KOPT-K1 (cell line): ENCODE measurements around the gene RUNX2.

ENCODE experiments used
- H3K27ac ChIP-seq: fragments of 200-600 bp; sonication (generic); 2 replicates; pipeline ENCODE4 v1.5.1; 2016; ENCODE audit warnings: antibody characterized with exemption, mild to moderate bottlenecking, low read depth, low read length; ENCODE audit not compliant: poor library complexity, severe bottlenecking
- H3K36me3 ChIP-seq: fragments of 200-600 bp; sonication (generic); 2 replicates; pipeline ENCODE4 v1.5.1; 2017; ENCODE audit warnings: antibody characterized with exemption, mild to moderate bottlenecking, low read length, moderate library complexity; ENCODE audit not compliant: insufficient read depth
- H3K9me3 ChIP-seq: fragments of 200-600 bp; sonication (generic); 2 replicates; pipeline ENCODE4 v1.5.1; 2017; ENCODE audit warnings: antibody characterized with exemption, low read length, mild to moderate bottlenecking; ENCODE audit not compliant: insufficient read depth, poor library complexity, severe bottlenecking

RUNX2 gene

GRCh38 chr6:45679163-45679562 lies 351.0 kb downstream of the RUNX2 start:
- Histone ChIP-seq H3K9me3 (peaks cover 16% of the 10 kb centered on the region), H3K36me3 (no peaks in the 10 kb centered on the region), H3K27ac (no peak overlapping the region)

DNA sequence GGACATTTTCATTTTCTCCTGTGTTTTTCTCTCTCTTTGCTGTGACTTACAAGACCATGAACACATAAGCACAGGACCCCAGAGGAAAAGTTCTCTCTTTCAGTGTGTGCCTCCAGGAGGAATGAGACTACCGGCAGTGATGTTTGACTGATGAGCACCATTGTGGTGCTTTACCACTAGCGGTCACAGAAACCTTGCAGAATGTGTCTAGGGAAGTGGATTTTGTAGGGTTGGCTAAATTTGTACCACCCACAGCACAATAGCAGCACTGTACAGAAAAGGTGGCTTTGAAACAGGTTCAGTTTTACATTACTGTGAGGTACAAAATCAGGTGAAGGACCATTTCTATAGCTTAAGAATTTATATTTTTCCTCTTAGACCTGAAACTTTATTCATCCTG lies 351.5 kb downstream of the RUNX2 start:
- H3K27ac ChIP-seq: no peak overlapping the region
- H3K36me3 ChIP-seq: no peaks in the 10 kb centered on the region
- H3K9me3 ChIP-seq: peaks cover 16% of the 10 kb centered on the region

- Histone ChIP-seq H3K27ac (no peak overlapping the region), H3K9me3 (peaks cover 16% of the 10 kb centered on the region), H3K36me3 (no peaks in the 10 kb centered on the region)
Measured at GRCh38 chr6:45681860-45682511, 353.9 kb downstream of the RUNX2 start.

- Histone ChIP-seq H3K9me3 (peaks cover 14% of the 10 kb centered on the region), H3K36me3 (no peaks in the 10 kb centered on the region), H3K27ac (no peak overlapping the region)
Measured at GRCh38 chr6:45684476-45684875, 356.3 kb downstream of the RUNX2 start.

GRCh38 chr6:45685076-45685475 lies 356.9 kb downstream of the RUNX2 start:
- H3K9me3 ChIP-seq: peaks cover 8% of the 10 kb centered on the region
- H3K27ac ChIP-seq: no peak overlapping the region
- H3K36me3 ChIP-seq: no peaks in the 10 kb centered on the region

GRCh38 chr6:45686841-45687569 lies 358.9 kb downstream of the RUNX2 start:
- Histone ChIP-seq H3K9me3 (no peaks in the 10 kb centered on the region), H3K36me3 (no peaks in the 10 kb centered on the region), H3K27ac (no peak overlapping the region)

DNA sequence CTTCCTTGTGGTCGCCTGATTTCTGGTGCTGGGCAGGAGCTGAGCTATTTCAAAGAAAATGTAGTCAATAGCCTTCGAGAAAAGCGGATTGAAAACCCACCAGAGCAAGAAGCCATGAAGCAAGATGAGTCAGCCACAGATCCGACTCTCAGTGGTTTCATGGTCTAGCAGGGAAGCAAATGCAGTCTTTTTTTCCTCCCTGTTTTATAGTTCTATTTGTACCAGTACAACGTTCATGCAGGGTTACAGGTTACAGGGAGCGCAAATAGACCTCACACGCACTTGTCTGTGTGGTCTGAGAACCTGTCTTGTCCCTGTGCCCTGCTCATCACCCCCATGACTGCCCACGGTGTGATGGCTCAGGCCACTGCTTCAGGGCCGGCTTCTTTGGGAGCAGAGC lies 359.4 kb downstream of the RUNX2 start:
- no peaks in the 10 kb centered on the region for H3K9me3 ChIP-seq
- no peaks in the 10 kb centered on the region for H3K36me3 ChIP-seq
- H3K27ac ChIP-seq: no peak overlapping the region

DNA sequence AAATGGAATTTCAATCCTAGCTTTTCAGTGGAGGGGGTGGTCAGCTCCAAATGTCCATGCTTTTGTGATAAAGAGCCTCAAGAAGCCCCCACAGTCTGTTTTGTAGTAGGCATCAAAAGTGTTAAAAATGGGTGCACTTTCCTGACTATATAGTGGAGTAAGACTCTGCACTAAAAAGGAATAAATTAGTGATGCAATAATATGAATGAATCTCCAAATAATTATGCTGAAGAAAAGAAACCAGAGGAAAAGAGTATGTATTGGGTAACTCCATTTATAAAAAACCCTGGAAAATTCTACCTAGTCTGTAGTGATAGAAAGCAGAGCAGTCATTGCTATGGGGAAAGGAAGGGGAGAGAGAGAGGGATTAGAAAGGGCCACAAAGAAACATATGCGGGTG lies 360.1 kb downstream of the RUNX2 start:
- H3K27ac ChIP-seq: no peak overlapping the region
- no peaks in the 10 kb centered on the region for H3K9me3 ChIP-seq
- no peaks in the 10 kb centered on the region for H3K36me3 ChIP-seq

DNA sequence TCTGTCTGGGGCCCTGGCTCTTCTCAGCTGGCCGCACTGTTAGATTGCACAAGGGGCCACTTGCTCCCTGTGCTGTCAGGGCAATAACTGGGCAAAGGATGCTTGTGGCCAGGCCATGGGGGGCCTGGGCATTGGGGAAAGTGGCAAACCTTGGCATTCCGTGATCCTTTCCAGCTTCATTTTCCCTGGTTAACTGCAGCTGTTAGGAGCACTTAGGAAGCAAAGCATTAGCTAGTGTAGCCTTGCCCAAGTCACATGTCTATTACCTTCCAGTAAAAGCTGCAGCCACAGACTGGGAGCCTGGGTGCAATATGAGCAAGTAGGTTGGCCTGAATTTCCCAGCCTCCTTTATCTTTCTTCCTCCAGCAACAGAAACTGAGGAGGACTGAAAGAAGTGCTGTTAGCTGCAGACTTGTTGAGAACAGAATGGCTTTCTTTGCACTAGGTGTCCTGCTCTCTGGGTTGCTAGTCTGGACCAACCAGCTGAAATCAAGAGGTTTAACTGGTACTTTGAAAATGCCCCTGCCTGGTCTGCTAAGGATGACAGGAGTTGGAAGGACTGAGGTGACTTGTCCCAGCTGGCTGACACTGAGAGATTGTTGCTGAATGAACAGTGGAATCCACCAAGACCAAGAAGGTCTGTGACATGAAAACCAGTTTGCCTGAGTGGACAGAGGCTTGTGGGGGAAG lies 361.9 kb downstream of the RUNX2 start:
- no peak overlapping the region for H3K27ac ChIP-seq
- no peaks in the 10 kb centered on the region for H3K36me3 ChIP-seq
- no peaks in the 10 kb centered on the region for H3K9me3 ChIP-seq

DNA sequence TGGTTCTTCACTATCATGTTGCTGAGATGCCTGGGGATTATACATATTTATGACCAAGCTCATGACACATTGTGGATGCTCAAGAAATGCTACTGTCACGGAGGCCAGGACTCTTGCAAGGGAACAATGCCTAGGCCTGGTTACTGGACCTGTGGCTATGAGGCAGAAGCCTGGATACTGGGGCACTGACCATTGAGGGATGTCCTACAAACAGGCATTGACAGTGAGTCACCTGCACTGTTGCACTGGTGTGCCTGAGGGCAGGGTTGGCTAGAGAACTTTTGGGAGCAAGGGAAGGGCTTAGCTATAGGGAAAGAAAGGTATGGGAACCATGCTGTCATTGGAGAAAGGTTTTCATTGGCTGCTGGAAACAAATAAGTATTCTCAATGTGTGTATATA lies 362.7 kb downstream of the RUNX2 start:
- Histone ChIP-seq H3K36me3 (no peaks in the 10 kb centered on the region), H3K27ac (no peak overlapping the region), H3K9me3 (no peaks in the 10 kb centered on the region)

DNA sequence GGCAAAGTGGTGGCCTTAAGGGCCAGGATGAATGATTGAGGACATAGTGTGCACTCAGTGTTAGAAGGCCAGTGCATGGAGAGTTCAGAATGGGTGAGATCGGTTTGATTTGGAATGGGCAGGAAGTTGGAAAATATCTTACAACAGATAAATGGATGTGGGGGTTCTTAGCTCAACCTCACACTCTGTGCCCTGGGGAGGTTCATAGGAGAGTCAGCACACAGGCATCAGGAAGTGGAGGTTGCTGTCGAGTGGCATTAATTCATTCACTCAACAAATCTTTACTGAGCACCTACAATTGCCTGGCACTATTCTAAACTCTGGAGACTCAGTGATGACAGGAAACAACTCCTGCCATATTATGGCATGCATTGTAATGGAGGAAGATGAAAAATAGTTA lies 363.3 kb downstream of the RUNX2 start:
- Histone ChIP-seq H3K36me3 (no peaks in the 10 kb centered on the region), H3K27ac (no peak overlapping the region), H3K9me3 (no peaks in the 10 kb centered on the region)

DNA sequence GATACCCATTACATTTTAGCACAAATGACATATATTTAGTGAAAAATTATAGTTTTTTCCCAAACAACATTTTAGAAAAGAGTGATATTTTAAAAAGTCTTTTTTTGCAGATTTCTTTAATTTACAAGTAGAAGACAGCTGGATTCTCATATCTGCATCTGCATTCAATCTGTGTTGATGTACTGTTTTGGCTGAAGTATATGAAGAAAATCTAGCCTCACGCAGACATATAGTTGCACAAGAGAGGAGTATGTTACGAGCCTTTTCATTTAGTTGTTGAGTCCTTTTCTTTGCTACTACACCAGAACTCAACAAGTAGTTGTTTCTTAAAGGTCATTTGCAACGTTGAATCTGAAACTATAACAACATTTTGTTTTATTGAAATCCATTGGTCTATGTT lies 363.9 kb downstream of the RUNX2 start:
- no peaks in the 10 kb centered on the region for H3K36me3 ChIP-seq
- no peaks in the 10 kb centered on the region for H3K9me3 ChIP-seq
- H3K27ac ChIP-seq: no peak overlapping the region

DNA sequence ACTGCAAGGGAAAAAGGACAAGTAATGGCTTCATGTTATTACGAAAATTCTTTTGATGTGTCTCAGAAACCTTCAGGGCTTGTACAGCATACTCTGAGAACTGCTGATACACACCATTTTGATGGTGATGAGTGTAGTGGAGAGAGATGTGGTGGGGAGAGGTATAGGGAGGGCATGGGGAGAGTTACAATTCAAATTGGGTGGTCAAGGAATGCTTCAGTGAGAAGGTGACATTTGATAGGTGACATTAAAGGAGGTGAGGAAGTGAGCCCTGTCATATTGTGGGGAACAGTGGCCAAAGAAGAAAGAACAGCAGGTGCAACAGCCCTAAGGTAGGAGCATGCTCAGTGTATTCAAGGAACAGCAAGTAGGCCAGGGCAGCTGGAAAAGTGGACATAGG lies 368.6 kb downstream of the RUNX2 start:
- no peak overlapping the region for H3K27ac ChIP-seq
- H3K9me3 ChIP-seq: no peaks in the 10 kb centered on the region
- H3K36me3 ChIP-seq: no peaks in the 10 kb centered on the region

GRCh38 chr6:45697605-45698004 lies 369.5 kb downstream of the RUNX2 start:
- Histone ChIP-seq H3K27ac (no peak overlapping the region), H3K36me3 (no peaks in the 10 kb centered on the region), H3K9me3 (no peaks in the 10 kb centered on the region)

DNA sequence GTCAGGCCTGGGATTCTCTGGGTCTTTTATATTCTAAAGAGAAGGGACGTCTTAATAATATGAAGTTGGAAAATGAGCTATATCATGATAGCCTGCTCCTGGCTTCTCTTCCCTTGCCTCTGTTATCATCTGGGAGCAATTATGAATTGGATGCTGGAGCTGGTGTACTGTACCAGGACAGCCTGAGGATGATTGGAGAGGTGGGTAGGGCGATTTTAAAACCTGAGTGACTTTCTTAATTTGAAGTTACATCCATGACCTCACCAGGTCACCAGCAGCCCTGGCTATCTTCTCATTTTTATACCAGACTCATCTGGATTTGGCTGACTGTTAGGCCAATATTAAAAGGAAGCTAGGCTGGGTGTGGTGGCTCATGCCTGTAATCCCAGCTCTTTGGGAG lies 369.9 kb downstream of the RUNX2 start:
- Histone ChIP-seq H3K9me3 (no peaks in the 10 kb centered on the region), H3K36me3 (no peaks in the 10 kb centered on the region), H3K27ac (no peak overlapping the region)
